ENCODE results near the gene MBOAT7.
"Not testable (repeated sequence)": the region's sequence is repeated elsewhere in the genome, so short reads cannot be mapped to it uniquely, and the experiment has no call there.

MBOAT7 gene

DNA sequence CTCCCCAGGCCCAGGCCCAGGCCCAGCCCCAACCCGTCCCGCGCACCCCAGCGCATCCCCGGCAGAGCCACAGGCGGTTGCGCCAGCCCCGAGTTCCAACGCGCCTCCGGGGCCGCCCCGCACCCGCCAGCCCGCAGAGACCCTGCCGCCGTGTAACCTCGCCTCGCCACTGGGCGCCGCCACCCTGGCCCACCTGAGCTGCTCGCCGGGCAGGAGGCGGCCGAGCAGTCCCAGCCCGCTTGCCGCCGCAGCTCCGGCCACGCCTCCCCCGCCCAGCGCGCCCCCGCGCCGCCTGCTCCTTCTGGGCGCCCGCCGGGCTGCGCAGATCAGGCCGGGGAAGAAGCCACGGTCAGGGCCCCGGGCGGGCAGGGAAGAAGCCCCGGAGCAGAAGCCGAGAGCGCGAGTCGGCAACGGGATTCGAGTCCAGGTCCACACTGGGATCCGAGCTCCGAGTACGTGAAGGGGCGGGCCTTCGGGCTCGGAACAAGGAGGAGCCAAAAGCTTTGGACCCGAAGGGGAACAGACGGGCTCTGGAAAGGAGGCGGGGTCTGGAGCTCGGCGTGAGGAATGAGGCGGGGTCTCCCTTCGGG, at the start of gene MBOAT7:
TSS of gene MBOAT7 (minus strand) at position 436 of the 590 bp plus-strand sequence. CDS start 1,072 bp downstream, outside the sequence.
- no peak for DNase-seq (ENCODE audit: low read depth)

- DNase-seq (ENCODE audit: low read depth): no peak
Measured at GRCh38 chr19:54233941-54234340, 44.6 kb upstream of the MBOAT7 start.

GRCh38 chr19:54231077-54231931, 41.9 kb upstream of the MBOAT7 start:
- DNase-seq (ENCODE audit: low read depth): peak; percentile 45

DNA sequence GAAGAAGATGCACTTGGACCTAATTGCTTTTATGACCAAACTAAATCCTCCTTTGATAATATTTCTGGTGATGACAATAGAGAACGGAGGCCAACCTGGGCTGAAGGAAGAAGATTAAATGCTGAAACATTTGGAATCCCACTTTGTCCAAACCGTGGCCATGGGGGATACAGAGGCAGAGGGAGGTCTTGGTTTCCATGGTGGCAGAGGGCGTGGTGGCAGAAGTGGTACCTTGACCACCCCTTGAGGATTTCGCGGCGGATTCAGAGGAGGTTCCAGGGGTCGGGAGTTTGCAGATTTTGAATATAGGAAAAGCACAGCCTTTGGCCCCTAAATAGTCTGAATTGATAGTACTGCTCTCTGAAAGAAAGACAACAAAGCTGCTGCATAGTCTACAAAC, 40.7 kb upstream of the MBOAT7 start:
- DNase-seq (ENCODE audit: low read depth): no peak

DNA sequence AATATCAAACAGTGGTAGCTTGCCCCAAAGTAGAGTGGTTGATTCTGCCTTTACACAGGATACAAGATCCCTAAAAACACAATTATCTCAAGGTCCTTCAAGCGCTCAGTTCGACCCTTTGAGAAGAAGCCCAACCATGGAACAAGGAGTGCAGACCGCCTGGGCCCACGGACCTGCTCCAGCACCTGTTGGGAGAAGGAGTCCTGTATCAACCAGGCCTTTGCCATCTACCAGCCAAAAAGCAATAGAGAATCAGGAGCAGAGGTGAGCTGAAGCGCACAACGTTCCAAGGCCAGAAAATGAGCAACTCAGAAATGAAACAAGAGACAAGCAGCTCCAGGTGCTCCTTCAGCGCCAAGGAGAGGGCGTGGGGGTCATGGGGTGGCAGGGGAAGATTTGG, 39.8 kb upstream of the MBOAT7 start:
- DNase-seq (ENCODE audit: low read depth): no peak

DNA sequence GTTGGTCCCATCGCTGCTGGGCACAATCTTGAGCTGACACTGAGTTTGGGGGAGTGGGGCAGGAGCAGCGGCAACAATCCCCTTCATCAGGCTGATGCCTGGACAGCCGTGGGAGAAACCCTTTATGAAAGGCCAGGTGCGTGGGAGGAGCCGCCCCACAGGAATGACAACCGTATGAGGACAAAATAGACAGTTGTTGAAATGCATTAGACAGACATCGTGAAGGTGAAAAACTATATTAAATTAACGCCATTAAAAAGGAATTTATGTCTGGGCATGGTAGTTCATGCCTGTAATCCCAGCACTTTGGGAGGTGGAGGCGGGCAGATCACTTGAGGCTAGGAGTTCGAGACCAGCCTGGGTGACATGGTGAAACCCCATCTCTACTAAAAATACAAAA, 35.2 kb upstream of the MBOAT7 start:
- DNase-seq (ENCODE audit: low read depth): not testable (repeated sequence)

DNA sequence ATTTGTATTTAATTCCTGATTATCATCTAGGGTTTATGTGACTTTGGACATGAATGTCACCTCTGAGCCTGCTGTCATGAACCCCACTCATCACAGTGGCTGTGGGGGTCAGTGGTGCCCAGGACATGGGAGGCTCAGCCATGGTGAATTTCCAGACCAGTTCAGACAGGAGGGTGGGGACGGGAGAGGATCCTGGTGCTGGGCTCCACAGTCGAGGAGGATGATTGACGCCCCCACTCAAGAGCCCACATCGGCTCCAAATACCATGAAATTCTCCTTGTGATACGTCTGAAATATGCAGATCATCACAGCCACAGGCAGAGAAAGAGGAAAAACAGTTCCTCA, 34.5 kb upstream of the MBOAT7 start:
- not testable (repeated sequence) for DNase-seq (ENCODE audit: low read depth)

GRCh38 chr19:54223277-54223936, 34.0 kb upstream of the MBOAT7 start:
- not testable (repeated sequence) for DNase-seq (ENCODE audit: low read depth)

DNA sequence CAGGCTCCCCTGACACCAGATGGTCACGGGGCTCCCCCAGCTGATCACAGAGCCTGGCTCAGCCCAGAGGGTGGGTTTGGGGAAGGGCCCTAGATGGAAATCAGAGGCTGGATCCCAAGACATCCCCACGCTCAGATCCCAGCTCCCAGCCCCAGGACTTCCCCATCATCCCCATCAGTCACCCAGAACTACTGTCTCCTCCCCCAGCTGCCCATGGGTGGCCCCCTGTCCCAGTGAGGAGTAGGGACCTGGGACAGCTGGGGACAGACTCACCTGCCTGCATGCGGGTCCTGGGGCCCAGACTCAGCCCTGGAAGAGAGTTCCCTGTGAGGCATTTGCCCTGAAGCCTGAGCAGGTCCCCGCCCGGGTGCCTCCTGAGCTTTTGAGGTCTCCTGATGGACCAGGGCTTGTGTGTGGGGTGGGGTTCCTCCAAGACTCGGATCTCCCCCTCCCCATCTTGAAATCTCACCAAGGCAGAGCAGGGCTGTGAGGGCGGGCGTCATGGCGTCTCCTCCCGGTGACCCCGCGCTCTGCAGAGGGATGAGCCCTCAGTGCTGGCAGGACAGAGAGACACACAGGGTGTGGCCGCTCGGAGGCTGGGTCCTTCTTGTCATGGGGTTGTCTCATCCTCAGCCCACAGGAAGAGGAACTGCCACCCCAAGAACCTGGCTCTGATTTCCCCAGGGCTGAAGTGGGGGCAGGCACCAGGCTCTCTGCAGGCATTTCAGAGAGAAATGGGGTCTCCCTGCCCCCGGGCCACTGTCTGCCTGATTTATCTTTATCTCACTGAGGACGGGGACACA, 33.3 kb upstream of the MBOAT7 start, which contains the start of gene LILRB3:
TSS of gene LILRB3 (minus strand) at position 534 of the 803 bp plus-strand sequence. CDS start at position 503, 31 bp downstream.
- not testable (repeated sequence) for DNase-seq (ENCODE audit: low read depth)

GRCh38 chr19:54221947-54222346, 32.6 kb upstream of the MBOAT7 start:
- DNase-seq (ENCODE audit: low read depth): not testable (repeated sequence)

GRCh38 chr19:54219702-54220101, 30.3 kb upstream of the MBOAT7 start:
- DNase-seq (ENCODE audit: low read depth): not testable (repeated sequence)

DNA sequence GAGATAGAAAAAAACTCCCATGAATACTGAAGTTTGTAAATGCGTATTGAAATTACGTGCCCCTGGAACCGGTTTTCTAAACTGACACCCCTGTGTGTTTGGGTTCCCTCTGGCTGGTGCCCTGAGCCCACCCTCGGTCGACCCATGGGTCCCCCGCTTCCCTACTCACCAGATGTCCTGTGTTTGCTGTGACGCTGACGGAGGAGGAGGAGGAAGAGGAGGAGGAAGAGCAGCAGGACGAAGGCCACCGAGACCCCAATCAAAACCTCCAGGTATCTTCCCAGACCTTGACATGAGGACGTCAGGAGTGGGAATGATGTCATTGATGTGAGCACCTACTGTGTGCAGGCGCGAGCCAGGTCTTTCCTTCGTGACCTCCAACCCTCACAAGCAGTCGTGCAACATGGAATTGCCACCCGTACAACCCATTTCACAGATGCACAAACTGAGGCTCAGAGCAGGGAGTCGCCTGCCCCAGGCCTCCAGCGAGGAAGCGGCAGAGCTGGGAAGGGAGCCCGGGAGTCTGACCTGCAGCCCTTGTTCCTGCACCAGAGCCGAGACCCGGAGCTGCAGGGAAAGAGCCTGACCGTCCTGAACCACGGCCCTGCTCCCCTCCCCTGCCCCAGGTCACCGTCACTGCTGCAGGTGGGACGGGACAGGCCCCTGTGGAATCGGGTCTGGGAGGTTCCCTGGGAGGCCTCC, 29.7 kb upstream of the MBOAT7 start:
- DNase-seq (ENCODE audit: low read depth): no peak

GRCh38 chr19:54218259-54218658, 28.9 kb upstream of the MBOAT7 start:
- DNase-seq (ENCODE audit: low read depth): no peak

DNA sequence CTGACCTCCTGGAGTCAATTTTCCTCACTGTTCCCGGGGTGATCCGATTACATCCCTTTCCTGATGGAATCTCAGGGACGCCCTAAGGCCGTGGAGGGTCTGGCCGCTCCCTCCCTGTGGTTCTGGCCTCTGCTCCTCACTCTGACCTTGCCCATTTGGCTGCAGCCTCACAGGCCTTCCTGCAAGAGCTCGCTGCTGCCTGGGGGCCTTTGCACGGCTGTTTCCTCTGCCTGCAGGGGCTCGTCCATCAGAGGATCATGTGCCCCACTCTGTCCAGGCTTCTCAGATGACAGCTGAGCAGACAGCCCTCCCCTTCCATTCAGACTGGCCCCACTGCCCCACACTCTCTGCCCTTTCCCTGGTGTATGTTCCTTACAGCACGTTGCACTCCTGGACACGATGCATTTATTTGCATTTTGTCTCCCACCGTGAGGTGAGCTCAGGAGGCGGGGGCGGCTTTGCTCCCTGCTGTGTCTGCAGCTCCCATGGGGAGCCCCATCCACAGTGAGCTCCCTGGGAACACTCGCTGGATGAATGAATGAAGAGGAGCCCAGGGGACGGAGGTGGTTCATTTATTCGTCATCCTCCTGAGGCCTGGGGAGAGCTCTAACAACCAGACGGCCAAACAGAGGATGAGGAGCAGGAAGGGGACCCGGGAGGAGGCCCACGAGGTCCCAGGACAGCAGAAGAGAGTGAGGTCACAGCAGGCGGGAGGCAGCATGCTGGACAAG, 28.3 kb upstream of the MBOAT7 start:
- DNase-seq (ENCODE audit: low read depth): not testable (repeated sequence)

DNA sequence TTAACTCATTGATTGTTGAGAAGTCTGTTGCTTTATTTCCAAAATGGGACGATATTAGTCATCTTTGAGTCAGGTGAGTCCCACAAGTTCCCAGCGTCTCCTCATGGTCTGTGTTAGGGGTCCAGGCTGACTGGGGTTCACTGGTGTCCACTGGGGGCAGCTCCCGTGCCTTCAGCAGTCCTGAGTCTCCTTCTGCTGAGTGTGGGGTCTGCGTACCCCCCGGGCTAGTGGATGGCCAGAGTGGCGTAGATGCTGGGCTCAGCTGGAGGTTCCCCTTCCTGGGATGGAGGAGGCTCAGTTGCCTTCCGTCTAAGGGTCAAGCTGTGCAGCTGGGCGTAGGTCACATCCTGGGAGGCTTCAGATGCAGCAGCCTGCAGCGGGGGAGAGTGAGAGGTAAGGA, 27.5 kb upstream of the MBOAT7 start:
- no peak for DNase-seq (ENCODE audit: low read depth)

DNA sequence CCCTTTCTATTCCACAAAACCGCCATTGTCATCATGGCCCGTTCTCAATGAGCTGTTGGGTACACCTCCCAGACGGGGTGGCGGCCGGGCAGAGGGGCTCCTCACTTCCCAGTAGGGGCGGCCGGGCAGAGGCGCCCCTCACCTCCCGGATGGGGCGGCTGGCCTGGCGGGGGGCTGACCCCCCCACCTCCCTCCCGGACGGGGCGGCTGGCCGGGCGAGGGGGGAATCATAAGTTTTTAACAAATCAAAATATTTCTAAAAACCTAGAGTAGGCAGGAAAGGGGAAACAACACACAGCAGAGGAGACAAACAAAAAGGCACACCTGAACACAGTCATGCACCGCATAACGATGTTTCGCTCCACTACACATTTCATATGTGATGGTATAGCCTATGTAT, 25.4 kb upstream of the MBOAT7 start:
- DNase-seq (ENCODE audit: low read depth): not testable (repeated sequence)

DNA sequence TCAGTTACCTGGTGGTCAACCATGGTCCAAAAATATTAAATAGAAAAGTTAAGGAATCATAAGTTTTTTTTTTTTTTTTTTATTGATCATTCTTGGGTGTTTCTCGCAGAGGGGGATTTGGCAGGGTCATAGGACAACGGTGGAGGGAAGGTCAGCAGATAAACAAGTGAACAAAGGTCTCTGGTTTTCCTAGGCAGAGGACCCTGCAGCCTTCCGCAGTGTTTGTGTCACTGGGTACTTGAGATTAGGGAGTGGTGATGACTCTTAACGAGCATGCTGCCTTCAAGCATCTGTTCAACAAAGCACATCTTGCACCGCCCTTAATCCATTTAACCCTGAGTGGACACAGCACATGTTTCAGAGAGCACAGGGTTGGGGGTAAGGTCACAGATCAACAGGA, 24.8 kb upstream of the MBOAT7 start:
- not testable (repeated sequence) for DNase-seq (ENCODE audit: low read depth)

- DNase-seq (ENCODE audit: low read depth): no peak
Measured at GRCh38 chr19:54211235-54211634, 21.9 kb upstream of the MBOAT7 start.

GRCh38 chr19:54209811-54210494, 20.6 kb upstream of the MBOAT7 start:
- peak; percentile 98 for DNase-seq (ENCODE audit: low read depth)

Measured in stromal cell of bone marrow (primary cell).